Measurements from ENCODE around the gene ATXN1. TPM values are rescaled to one million over a fixed set of nuclear protein-coding genes. Genes with fewer than 3 reads are reported as not detected.

The ATXN1 gene
- total RNA-seq, 2 experiments from 2014 or later: 27.8 to 32.8 TPM

DNA sequence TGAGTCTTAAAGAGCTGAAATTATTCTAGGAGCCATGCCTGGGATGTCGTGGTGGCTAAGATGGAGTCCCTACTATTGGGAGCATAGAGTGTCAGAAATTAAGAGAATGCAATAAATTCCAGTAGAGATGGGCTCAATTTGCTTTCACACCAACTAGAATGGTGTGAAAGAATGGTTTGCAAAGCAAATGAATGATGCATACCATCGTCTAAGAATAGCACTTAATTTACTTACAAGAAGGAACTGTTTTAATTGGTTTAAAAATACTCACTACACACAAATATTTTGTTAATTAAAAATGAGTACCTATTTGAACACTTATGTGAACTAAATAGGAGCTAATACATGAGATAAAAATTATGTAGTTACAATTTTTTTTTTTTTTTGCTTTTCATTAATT lies 390.3 kb downstream of the ATXN1 start:
- H3K27ac Mint-ChIP-seq: no peak overlapping the region
- peaks cover 2% of the 10 kb centered on the region for H3K36me3 Mint-ChIP-seq
- no peaks in the 10 kb centered on the region for H3K27me3 Mint-ChIP-seq
- no peak overlapping the region for H3K4me3 Mint-ChIP-seq
- no peaks in the 10 kb centered on the region for H3K9me3 Mint-ChIP-seq
- peaks cover 8% of the 10 kb centered on the region for H3K4me1 Mint-ChIP-seq
- DNase-seq: no peak

DNA sequence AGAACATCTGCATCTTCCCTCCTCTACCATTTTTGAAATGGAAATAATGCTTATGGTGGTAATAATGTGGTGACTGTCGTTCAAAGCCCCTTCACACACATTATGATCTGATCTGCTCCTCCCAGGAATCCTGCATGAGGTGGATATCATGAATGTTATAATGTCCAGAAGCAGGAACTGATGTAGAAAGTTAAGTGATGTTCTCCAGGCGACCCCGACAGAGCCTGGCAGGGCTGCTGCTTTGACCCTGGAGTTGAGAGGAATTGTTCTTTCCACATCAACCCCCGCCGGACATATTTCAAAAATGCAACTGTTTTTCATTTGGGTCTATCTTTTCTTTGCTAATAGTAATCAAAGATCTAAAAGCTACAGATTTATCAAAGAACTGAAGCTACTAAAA lies 391.3 kb downstream of the ATXN1 start:
- H3K9me3 Mint-ChIP-seq: no peaks in the 10 kb centered on the region
- H3K27ac Mint-ChIP-seq: no peak overlapping the region

DNA sequence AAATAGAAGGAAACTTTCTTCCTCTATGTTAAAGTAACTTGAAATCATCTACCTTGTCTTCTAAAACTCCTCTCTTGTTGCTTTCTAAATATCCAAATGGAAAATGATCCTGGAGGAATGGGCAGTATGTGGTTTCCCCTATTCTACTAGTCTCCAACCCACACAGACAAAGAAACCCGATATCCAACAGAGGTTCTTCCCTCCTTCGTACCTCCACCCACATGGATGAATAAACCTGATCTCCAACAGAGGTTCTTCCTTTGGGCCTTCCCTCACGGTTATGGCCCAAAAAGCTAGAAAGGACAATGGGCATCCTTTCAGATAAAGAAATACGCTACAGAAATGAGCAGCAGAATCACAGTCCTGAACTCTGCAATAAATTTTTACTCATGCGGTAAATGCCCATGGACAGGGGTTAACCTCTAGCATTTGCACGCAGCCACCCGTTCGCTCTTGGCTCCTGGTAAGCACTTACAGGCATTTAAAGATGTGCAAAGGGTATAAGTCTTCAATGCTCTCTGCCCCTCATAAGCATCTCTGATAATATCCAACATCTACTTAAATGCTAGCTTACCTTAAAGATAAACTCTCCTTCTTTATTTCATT lies 392.0 kb downstream of the ATXN1 start:
- no peak overlapping the region for H3K4me3 Mint-ChIP-seq
- DNase-seq: no peak
- H3K36me3 Mint-ChIP-seq: peaks cover 2% of the 10 kb centered on the region
- no peaks in the 10 kb centered on the region for H3K4me1 Mint-ChIP-seq
- no peaks in the 10 kb centered on the region for H3K9me3 Mint-ChIP-seq
- H3K27me3 Mint-ChIP-seq: no peaks in the 10 kb centered on the region
- no peak overlapping the region for H3K27ac Mint-ChIP-seq

More for the DNA sequence above, 391.3 kb downstream of the ATXN1 start:
- Mint-ChIP-seq H3K4me1 (peaks cover 6% of the 10 kb centered on the region), H3K36me3 (peaks cover 2% of the 10 kb centered on the region), H3K27me3 (no peaks in the 10 kb centered on the region), H3K4me3 (no peak overlapping the region)
- no peak for DNase-seq

DNA sequence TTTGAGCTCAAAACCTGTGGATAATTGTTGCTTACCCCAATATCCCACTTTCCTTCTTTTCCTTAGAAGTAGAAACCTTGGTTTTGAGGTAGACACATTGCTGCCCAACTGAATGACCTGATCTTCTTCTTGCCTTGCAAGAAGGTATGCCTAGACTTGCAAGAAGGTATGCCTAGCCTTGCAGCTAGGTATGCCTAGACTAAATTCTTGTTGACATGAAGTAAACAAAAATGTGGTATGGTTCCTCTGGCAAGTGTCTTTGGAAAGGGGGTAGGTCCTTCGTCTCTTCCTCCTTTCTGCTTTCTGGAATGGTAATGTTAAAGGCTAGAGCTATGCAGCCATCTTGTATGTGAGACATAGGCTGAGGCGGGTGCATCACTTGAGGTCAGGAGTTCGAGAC lies 393.7 kb downstream of the ATXN1 start:
- H3K4me3 Mint-ChIP-seq: no peak overlapping the region

DNA sequence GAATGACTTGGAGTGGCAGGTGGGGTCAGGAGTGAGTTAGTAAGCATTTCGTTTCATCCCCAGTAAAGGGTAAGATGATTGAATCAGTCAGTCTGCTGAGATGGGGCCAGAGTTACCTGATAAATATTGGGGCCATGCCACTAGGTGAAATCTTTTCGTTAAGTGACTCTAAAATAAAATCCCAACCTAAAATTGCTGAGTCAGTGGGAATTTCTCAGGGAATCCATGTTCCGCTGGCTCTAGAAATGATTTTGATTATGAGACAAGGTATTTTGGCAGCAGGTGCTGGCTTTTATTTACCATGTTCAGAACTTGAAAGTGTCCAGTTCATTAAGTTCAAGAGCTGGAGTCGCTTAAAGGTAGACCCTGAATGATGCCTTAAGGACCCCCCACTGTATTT lies 397.5 kb downstream of the ATXN1 start:
- Mint-ChIP-seq H3K36me3 (no peaks in the 10 kb centered on the region), H3K27ac (no peak overlapping the region), H3K9me3 (no peaks in the 10 kb centered on the region), H3K4me3 (no peak overlapping the region), H3K27me3 (no peaks in the 10 kb centered on the region), H3K4me1 (no peaks in the 10 kb centered on the region)
- no peak for DNase-seq

More for the DNA sequence above, 393.7 kb downstream of the ATXN1 start:
- Mint-ChIP-seq H3K27ac (no peak overlapping the region), H3K9me3 (no peaks in the 10 kb centered on the region), H3K36me3 (peaks cover 2% of the 10 kb centered on the region), H3K27me3 (no peaks in the 10 kb centered on the region), H3K4me1 (no peaks in the 10 kb centered on the region)
- no peak for DNase-seq

DNA sequence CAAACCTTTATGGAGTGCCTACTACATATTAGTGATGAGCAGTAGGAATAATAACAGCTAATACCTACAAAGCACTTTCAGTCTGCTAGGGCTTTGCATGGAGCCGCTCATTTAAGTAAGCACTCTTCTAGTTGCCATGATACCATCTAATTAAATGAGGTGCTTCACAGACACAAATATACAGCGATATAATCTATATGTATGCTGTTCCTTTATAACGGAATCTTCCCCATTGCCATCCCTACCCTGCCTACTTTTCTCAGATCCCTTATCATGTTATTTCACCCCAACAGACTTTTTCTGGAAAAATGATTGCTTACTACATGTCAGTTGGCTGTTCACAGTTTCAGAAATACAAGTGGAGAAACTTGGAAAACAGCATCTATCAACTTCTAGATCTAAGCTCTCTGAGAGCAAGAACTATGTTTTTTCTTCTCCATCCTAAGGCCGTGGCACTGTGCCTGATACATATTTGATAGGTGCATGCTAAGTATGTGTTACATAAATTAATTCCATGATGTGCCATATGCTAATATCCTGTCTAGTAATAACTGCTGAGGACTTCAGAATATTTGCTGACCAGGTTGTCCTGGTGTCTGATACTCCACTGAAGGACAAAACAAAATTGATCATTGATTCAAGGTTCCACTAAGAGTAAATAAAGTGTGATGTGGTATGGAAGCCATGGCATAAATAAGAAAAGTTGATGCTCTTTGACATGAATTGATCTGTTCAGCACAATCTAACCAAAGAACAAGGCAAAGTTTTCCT lies 398.3 kb downstream of the ATXN1 start:
- no peak overlapping the region for H3K4me3 Mint-ChIP-seq

DNA sequence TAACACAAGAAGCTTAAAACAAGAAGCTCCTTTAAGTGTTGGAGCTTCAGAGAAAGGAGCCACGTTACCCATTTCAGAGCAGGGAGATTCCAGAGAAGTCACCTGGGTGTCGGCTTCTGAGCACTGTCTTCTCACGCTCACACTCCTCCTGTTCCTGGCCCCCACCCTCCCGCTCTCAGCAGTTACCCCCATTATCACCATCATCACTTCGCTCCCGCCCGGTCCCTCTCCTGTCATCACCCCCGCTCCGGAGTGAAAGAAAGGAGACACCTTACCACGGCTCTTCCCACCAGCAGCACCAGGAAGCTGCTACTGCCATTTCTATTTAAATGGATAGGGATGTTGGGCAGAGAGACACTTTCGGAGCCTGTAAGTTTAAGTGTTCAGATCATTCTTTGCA lies 399.0 kb downstream of the ATXN1 start:
- no peaks in the 10 kb centered on the region for H3K36me3 Mint-ChIP-seq
- H3K4me1 Mint-ChIP-seq: no peaks in the 10 kb centered on the region
- H3K4me3 Mint-ChIP-seq: no peak overlapping the region
- DNase-seq: no peak
- no peaks in the 10 kb centered on the region for H3K27me3 Mint-ChIP-seq
- H3K27ac Mint-ChIP-seq: no peak overlapping the region
- H3K9me3 Mint-ChIP-seq: no peaks in the 10 kb centered on the region

More for the DNA sequence above, 398.3 kb downstream of the ATXN1 start:
- no peak for DNase-seq
- Mint-ChIP-seq H3K27me3 (no peaks in the 10 kb centered on the region), H3K9me3 (no peaks in the 10 kb centered on the region), H3K27ac (no peak overlapping the region), H3K4me1 (no peaks in the 10 kb centered on the region), H3K36me3 (no peaks in the 10 kb centered on the region)

DNA sequence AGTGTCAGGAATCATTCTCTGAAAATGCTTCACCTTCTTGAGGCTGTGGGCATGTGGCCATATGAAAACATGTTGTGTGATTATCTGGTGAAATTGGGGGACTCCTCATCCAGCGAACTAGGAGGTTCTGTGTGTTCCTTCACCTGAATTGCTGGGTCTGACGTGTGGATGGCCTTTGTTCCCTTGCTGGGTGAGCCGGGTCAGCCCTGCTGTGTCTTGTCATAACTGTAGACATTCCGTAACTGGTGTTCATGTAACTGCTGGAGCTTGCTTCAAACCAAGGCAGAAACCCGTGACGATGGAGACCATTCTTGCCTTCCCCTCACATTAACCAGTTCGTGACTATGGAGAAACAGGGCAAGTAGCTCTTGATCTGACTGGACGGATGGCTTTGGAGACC lies 399.4 kb downstream of the ATXN1 start:
- Mint-ChIP-seq H3K4me3 (no peak overlapping the region), H3K27me3 (no peaks in the 10 kb centered on the region), H3K36me3 (no peaks in the 10 kb centered on the region), H3K27ac (no peak overlapping the region), H3K9me3 (no peaks in the 10 kb centered on the region), H3K4me1 (no peaks in the 10 kb centered on the region)
- no peak for DNase-seq

DNA sequence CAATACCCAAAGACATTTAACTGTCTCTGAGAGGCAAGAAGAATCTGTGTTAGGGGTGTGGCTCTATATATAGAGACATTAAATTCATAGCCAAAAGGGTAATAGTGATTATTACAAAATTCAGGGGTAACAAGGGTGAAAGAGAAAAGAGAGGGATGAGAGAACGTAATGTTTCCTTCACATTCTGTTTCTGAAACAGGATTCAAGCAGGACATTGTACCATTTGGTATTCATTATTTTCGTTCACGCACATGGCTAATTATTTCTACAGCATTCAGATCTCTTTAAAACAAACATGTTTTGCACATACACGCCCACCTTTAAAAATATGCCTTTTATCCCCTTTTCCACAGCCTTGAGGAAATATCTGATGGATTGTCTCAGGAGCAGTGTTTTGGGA lies 400.1 kb downstream of the ATXN1 start:
- Mint-ChIP-seq H3K4me3 (no peak overlapping the region), H3K4me1 (peaks cover 2% of the 10 kb centered on the region), H3K27ac (no peak overlapping the region), H3K9me3 (no peaks in the 10 kb centered on the region), H3K27me3 (no peaks in the 10 kb centered on the region), H3K36me3 (no peaks in the 10 kb centered on the region)
- DNase-seq: no peak

DNA sequence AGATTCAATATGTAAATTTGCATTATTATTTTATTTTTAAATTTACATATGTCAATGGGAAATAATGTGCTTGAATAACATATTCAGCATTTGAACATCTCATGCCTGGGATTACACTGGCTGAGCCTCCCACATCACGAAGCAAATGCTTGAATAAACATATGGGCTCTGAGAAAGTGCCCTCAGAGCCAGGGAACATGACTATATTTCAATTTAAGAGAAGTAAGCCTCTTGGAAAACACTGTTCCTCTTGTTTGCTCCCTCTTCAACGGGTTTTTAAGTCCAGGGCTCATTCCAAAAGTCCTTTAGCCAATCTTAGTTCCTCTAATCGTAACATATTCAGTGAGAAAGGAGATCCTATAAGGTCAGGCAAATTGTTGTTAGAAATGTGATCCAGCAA lies 400.9 kb downstream of the ATXN1 start:
- Mint-ChIP-seq H3K4me1 (peaks cover 5% of the 10 kb centered on the region), H3K9me3 (no peaks in the 10 kb centered on the region), H3K36me3 (no peaks in the 10 kb centered on the region), H3K27ac (no peak overlapping the region), H3K27me3 (no peaks in the 10 kb centered on the region), H3K4me3 (no peak overlapping the region)
- no peak for DNase-seq

DNA sequence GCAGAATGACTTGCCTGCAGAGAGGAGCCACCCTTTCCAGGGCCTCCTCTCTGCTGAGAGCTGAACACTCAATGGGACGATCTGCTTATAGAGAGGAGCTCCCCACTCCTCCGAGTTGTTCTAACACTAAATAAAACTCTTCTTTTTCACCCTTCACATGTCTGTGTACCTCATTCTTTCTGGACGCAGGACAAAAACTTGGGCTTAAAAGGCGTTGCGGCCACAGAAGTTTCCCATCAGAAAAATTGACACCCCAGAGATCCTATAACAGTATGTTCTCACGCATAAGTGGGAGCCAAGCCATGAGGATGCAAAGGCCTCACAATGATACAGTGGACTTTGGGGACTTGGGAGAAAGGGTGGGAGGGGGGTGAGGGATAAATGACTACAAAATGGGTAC lies 401.7 kb downstream of the ATXN1 start:
- H3K9me3 Mint-ChIP-seq: no peaks in the 10 kb centered on the region
- H3K27ac Mint-ChIP-seq: no peak overlapping the region
- H3K36me3 Mint-ChIP-seq: no peaks in the 10 kb centered on the region
- DNase-seq: no peak
- H3K4me3 Mint-ChIP-seq: no peak overlapping the region
- no peaks in the 10 kb centered on the region for H3K27me3 Mint-ChIP-seq
- H3K4me1 Mint-ChIP-seq: peaks cover 5% of the 10 kb centered on the region

DNA sequence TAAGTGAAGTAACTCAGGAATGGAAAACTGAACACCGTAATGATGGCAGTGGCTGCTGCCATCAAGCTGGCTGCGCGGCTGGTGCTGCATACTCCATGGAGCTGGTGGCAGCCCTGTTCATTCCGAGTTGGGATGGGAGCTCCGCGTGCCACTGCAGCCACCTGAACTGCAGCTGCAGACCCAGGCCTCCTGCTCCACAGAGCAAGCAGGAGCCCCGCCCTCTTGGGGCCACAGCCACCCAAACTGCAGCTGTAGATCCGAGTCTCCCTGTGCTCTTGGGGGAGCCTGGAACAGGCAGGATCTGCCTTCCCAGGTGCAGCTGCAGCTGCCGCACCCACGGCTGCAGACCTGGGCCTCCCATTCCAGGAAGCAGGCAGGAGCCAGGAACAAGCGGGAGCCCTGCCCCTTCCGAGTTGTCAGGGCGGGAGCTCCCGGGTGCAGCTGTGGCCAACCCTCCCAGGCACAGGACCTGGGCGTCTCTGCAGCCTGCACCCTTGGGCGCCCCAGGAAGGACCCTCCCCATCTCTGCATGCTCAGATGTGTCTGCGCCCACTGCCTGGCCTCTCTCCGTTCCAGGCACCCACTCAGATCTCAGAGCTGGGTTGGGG lies 402.6 kb downstream of the ATXN1 start:
- no peaks in the 10 kb centered on the region for H3K27me3 Mint-ChIP-seq
- no peaks in the 10 kb centered on the region for H3K36me3 Mint-ChIP-seq
- H3K4me1 Mint-ChIP-seq: peaks cover 5% of the 10 kb centered on the region
- H3K4me3 Mint-ChIP-seq: no peak overlapping the region
- no peaks in the 10 kb centered on the region for H3K9me3 Mint-ChIP-seq
- DNase-seq: no peak
- H3K27ac Mint-ChIP-seq: no peak overlapping the region

DNA sequence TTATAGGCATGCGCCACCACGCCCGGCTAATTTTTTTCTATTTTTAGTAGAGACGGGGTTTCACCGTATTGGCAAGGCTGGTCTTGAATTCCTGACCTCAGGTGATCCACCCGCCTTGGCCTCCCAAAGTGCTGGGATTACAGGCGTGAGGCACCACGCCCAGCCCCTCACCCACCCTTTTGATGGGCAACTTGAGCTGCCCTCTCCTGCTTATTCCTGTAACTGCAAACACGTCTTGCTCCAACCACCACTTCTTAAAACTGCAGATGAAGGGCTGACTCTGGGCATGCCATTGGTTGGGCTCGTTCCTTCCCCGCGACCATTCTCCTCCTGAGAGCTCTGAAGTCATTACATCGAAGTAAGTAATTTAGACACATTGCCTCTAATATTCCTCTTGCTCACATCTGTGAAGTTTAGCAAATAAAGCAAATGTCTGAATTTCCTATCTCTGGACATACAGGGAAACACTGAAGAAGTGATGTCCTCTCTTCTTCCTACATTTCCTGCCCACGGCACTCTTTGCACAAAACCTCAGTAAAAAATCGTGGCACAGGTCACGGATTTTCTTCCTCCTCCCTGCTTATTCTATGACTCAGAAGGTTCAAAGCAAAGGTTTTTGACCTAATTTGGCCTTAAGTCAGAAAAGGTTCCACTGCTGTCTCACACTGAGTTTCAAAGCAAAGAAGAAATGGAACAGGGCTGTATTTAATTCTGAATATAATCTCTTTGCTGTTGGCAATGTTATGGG lies 405.4 kb downstream of the ATXN1 start:
- Mint-ChIP-seq H3K27me3 (no peaks in the 10 kb centered on the region), H3K36me3 (peaks cover 3% of the 10 kb centered on the region), H3K27ac (no peak overlapping the region), H3K9me3 (no peaks in the 10 kb centered on the region), H3K4me3 (no peak overlapping the region), H3K4me1 (peaks cover 5% of the 10 kb centered on the region)
- DNase-seq: no peak

DNA sequence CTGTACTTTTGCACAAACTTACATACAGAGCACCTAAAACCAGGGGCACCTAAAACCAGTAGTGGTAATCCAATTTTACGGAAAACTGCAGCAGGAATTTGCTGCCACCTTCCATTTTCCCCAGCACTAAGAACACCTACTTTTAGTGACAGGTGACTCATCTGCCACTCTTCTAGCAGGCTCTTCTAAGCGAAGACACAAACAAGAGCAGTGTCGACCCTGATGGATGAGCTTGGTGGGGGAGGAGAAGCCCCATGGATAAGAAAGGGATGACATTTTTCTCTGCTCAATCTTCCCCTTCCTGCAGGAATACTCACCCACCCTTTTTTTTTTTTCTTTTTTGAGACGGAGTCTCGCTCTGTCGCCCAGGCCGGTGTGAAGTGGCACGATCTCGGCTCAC lies 406.0 kb downstream of the ATXN1 start:
- peaks cover 3% of the 10 kb centered on the region for H3K36me3 Mint-ChIP-seq
- H3K4me3 Mint-ChIP-seq: no peak overlapping the region
- H3K27me3 Mint-ChIP-seq: no peaks in the 10 kb centered on the region
- no peaks in the 10 kb centered on the region for H3K9me3 Mint-ChIP-seq
- H3K4me1 Mint-ChIP-seq: peaks cover 5% of the 10 kb centered on the region
- no peak overlapping the region for H3K27ac Mint-ChIP-seq
- DNase-seq: no peak

DNA sequence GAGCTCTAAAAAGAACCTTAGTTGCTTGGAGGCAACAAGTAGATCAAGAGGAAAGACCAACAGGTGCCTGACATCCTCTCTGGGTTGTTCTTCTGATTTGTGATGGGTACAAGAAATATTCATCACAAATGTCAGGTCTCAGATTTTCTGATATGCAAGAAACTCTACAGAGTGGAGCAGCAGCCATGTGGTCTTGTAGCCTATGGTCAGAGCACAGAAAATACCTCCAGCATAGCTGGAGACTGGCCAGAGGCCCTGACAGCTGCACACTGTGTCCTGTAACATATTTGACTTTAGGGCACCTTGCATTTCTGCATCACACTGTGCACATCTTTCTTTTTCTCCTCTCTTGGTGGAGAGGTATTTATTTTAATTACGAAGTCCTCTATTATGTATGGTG lies 406.6 kb downstream of the ATXN1 start:
- no peaks in the 10 kb centered on the region for H3K9me3 Mint-ChIP-seq
- no peaks in the 10 kb centered on the region for H3K27me3 Mint-ChIP-seq
- H3K4me3 Mint-ChIP-seq: no peak overlapping the region
- H3K4me1 Mint-ChIP-seq: peaks cover 5% of the 10 kb centered on the region
- H3K27ac Mint-ChIP-seq: no peak overlapping the region
- no peak for DNase-seq
- peaks cover 3% of the 10 kb centered on the region for H3K36me3 Mint-ChIP-seq

Measured in activated naive CD8-positive, alpha-beta T cell treated with anti-CD3 and anti-CD28 coated beads for 36 hours (primary cell).